Measurements from ENCODE around the gene METTL27.
"Not testable (repeated sequence)": the region's sequence is repeated elsewhere in the genome, so short reads cannot be mapped to it uniquely, and the experiment has no call there.

Gene METTL27

GRCh38 chr7:73852500-73852899 is 10.2 kb upstream of the METTL27 start:
- ChIA-PET POLR2A (interaction anchor here (0.8 kb wide), 1 partner anchor 113 kb away, joined by 5 read pairs; no protein-coding TSS in a partner anchor), CTCF (interaction anchor here (1.0 kb wide), 1 partner anchor 548 kb away, joined by 3 read pairs; no protein-coding TSS in a partner anchor)
- TF ChIP-seq ELF4 (IDR thresholded peaks at IDR 0.05), result no peak
- TF ChIP-seq FOXM1 (IDR thresholded peaks at IDR 0.05; ENCODE audit: borderline replicate concordance), result no peak
- no peak for TF ChIP-seq BHLHE40 (IDR thresholded peaks at IDR 0.05; ENCODE audit: borderline replicate concordance)
- no peak for TF ChIP-seq ARNT (IDR thresholded peaks at IDR 0.05)
- no peak for TF ChIP-seq FOXA1 (IDR thresholded peaks at IDR 0.05)
- no peak for TF ChIP-seq TARDBP (IDR thresholded peaks at IDR 0.05)
- TF ChIP-seq NFRKB (IDR thresholded peaks at IDR 0.05), result no peak
- TF ChIP-seq SP1 (IDR thresholded peaks at IDR 0.05), result no peak
- no peak for TF ChIP-seq PKNOX1 (IDR thresholded peaks at IDR 0.05)
- no peak for TF ChIP-seq CTBP1 (IDR thresholded peaks at IDR 0.05; ENCODE audit: borderline replicate concordance)
- no peak for TF ChIP-seq L3MBTL2 (conservative IDR thresholded peaks at IDR 0.05)
- no peak for TF ChIP-seq HDGF (IDR thresholded peaks at IDR 0.05; ENCODE audit: borderline replicate concordance)
- TF ChIP-seq FOXK2 (IDR thresholded peaks at IDR 0.05), result no peak
- no peak for DNase-seq (ENCODE audit: extremely low spot score)

- ChIA-PET POLR2A (interaction anchor here (0.8 to 1.5 kb wide), 4 partner anchors 9 to 113 kb away, joined by 4 to 13 read pairs (median 8); partner anchors contain the start of genes ABHD11 and METTL27), CTCF (interaction anchor here (0.8 to 1.1 kb wide), 6 partner anchors 9 to 549 kb away, joined by 3 to 6 read pairs (median 3); no protein-coding TSS in a partner anchor)
- DNase-seq (ENCODE audit: extremely low spot score), result no peak
- TF ChIP-seq L3MBTL2 (conservative IDR thresholded peaks at IDR 0.05) (0 out of 2 replicates have a peak, but pooled peaks have one; percentile 17), ZNF384 (IDR thresholded peaks at IDR 0.05) (no peak)
Observed at GRCh38 chr7:73851410-73852338, 9.4 kb upstream of the METTL27 start.

GRCh38 chr7:73850781-73851207 is 8.5 kb upstream of the METTL27 start:
- ChIA-PET CTCF (interaction anchor here (0.8 to 1.1 kb wide), 6 partner anchors 8 to 245 kb away, joined by 3 to 6 read pairs (median 4); no protein-coding TSS in a partner anchor), POLR2A (interaction anchor here (0.7 to 1.5 kb wide), 7 partner anchors 9 to 112 kb away, joined by 3 to 13 read pairs (median 4); partner anchors contain the start of genes ABHD11 and METTL27)
- no peak for DNase-seq (ENCODE audit: extremely low spot score)
- no peak for TF ChIP-seq HDGF (IDR thresholded peaks at IDR 0.05; ENCODE audit: borderline replicate concordance)
- no peak for TF ChIP-seq L3MBTL2 (conservative IDR thresholded peaks at IDR 0.05)
- no peak for TF ChIP-seq LEF1 (IDR thresholded peaks at IDR 0.05; ENCODE audit: borderline replicate concordance)
- no peak for TF ChIP-seq BHLHE40 (IDR thresholded peaks at IDR 0.05; ENCODE audit: borderline replicate concordance)
- TF ChIP-seq TARDBP (IDR thresholded peaks at IDR 0.05), result no peak
- TF ChIP-seq ZNF384 (IDR thresholded peaks at IDR 0.05), result no peak

- no peak for DNase-seq (ENCODE audit: extremely low spot score)
- TF ChIP-seq ZNF384 (IDR thresholded peaks at IDR 0.05) (no peak), LEF1 (IDR thresholded peaks at IDR 0.05; ENCODE audit: borderline replicate concordance) (no peak), NFRKB (IDR thresholded peaks at IDR 0.05) (no peak), FOXK2 (IDR thresholded peaks at IDR 0.05) (no peak), HDGF (IDR thresholded peaks at IDR 0.05; ENCODE audit: borderline replicate concordance) (no peak), PKNOX1 (IDR thresholded peaks at IDR 0.05) (no peak), SUZ12 (IDR thresholded peaks at IDR 0.05) (no peak), L3MBTL2 (conservative IDR thresholded peaks at IDR 0.05) (no peak), TARDBP (IDR thresholded peaks at IDR 0.05) (no peak), FOXM1 (IDR thresholded peaks at IDR 0.05; ENCODE audit: borderline replicate concordance) (no peak), ARNT (IDR thresholded peaks at IDR 0.05) (no peak), SP1 (IDR thresholded peaks at IDR 0.05) (no peak), ELF4 (IDR thresholded peaks at IDR 0.05) (no peak), BHLHE40 (IDR thresholded peaks at IDR 0.05; ENCODE audit: borderline replicate concordance) (no peak), FOXA1 (IDR thresholded peaks at IDR 0.05) (no peak), CTBP1 (IDR thresholded peaks at IDR 0.05; ENCODE audit: borderline replicate concordance) (no peak)
- POLR2A ChIA-PET, result no interaction called here
- CTCF ChIA-PET, result no interaction called here
Observed at GRCh38 chr7:73847941-73848723, 5.8 kb upstream of the METTL27 start.

- CTCF ChIA-PET; DNase-seq (ENCODE audit: extremely low spot score); POLR2A ChIA-PET: not testable (repeated sequence)
Observed at GRCh38 chr7:73845701-73846195, 3.4 kb upstream of the METTL27 start.

GRCh38 chr7:73844848-73845460 is 2.6 kb upstream of the METTL27 start:
- TF ChIP-seq ELF4 (IDR thresholded peaks at IDR 0.05) (no peak), L3MBTL2 (conservative IDR thresholded peaks at IDR 0.05) (no peak), BHLHE40 (IDR thresholded peaks at IDR 0.05; ENCODE audit: borderline replicate concordance) (no peak), SP1 (IDR thresholded peaks at IDR 0.05) (no peak), TARDBP (IDR thresholded peaks at IDR 0.05) (no peak), ARNT (IDR thresholded peaks at IDR 0.05) (no peak), FOXM1 (IDR thresholded peaks at IDR 0.05; ENCODE audit: borderline replicate concordance) (no peak), FOXK2 (IDR thresholded peaks at IDR 0.05) (no peak), CTBP1 (IDR thresholded peaks at IDR 0.05; ENCODE audit: borderline replicate concordance) (no peak), ZNF384 (IDR thresholded peaks at IDR 0.05) (no peak), FOXA1 (IDR thresholded peaks at IDR 0.05) (no peak), LEF1 (IDR thresholded peaks at IDR 0.05; ENCODE audit: borderline replicate concordance) (no peak), NFRKB (IDR thresholded peaks at IDR 0.05) (no peak), PKNOX1 (IDR thresholded peaks at IDR 0.05) (no peak), SUZ12 (IDR thresholded peaks at IDR 0.05) (no peak)
- POLR2A ChIA-PET, result no interaction called here
- CTCF ChIA-PET, result interaction anchor here (0.6 to 0.7 kb wide), 2 partner anchors 11 to 23 kb away, joined by 3 to 5 read pairs; no protein-coding TSS in a partner anchor
- no peak for DNase-seq (ENCODE audit: extremely low spot score)

Measured in HEK293T (cell line).